ENCODE data around the gene RPL12.

RPL12 gene

GRCh38 chr9:127450830-127451607 lies at the start of gene RPL12, which contains the start of gene LRSAM1:
Gene RPL12 (minus strand): TSS chr9:127451406. CDS start chr9:127451317, 89 bp downstream.
Gene LRSAM1 (plus strand): TSS chr9:127451510. CDS start chr9:127454528, 3,018 bp downstream.
- peak; percentile 92 for DNase-seq

GRCh38 chr9:127500862-127501261 lies 49.7 kb upstream of the RPL12 start:
- no peak for DNase-seq

DNA sequence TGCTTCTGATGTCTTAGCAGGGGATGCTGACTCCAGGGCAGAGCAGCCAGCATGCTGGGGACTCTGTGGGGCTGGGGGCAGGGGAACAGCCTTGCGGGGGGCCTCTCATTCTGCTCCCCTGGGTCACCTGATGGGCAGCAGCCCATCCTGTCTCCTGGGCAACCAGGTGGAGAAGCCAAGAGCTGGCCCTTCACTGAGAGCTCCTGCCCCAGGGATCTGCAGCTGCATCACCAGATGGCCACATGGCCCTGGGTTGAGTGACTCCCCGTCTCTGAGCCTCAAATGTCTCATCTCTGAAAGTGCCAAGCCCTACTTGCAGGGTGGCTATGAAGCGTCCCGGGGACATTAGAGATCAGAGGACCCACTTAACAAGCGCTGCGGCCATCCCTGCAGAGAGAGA lies 49.2 kb upstream of the RPL12 start:
- no peak for DNase-seq

DNA sequence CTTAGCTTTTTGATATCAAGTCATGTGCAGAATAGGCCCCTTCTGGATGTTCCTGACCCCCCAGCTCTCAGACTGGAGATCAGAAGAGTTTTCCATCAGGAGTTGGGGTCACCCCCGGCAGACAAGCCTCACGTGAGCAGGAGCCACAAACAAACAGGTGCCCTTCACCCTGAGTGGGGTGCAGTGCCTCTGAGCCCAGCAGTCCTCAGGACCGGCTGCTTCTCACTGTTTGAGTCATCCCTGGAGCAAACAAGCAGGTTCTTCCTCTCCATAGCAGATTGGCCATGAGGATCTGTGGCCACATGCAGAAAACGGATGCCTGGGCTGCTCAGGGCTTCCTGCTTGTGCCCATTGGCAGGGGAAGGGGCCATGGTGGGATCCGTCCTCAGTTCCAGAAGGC lies 47.1 kb upstream of the RPL12 start:
- DNase-seq, result no peak

DNA sequence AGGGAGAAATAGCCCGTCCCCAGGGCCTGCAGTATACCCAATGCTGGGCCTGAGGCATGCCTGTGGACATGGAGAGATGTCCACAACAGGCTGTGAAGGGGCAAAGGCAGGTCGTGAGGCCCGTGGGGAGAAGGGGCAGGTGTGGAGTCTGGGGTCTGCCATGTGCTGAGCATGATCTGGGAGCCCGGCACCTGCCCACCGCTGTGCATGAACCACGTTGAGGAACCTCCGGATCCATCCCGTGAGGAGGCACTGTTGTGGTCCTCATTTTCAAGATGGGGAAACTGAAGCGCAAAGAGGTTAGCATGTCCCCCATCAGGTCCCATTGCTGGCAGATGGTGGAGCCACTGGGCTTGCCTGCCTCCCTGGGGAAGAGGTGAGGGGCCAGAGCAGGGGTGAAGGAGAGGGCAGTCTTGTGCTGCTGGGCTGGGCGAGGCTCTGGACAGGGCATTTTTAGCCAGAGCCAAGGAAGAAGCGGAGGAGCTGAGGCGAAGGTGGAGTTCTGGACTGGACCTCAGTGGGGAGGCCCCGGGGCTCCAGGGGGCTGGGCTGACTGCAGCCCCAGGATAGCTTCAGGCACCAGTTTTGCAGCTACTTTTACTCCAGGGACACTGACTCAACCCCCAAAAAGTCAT lies 46.6 kb upstream of the RPL12 start:
- DNase-seq, result no peak

- no peak for DNase-seq
Measured at GRCh38 chr9:127496974-127497373, 45.8 kb upstream of the RPL12 start.

DNA sequence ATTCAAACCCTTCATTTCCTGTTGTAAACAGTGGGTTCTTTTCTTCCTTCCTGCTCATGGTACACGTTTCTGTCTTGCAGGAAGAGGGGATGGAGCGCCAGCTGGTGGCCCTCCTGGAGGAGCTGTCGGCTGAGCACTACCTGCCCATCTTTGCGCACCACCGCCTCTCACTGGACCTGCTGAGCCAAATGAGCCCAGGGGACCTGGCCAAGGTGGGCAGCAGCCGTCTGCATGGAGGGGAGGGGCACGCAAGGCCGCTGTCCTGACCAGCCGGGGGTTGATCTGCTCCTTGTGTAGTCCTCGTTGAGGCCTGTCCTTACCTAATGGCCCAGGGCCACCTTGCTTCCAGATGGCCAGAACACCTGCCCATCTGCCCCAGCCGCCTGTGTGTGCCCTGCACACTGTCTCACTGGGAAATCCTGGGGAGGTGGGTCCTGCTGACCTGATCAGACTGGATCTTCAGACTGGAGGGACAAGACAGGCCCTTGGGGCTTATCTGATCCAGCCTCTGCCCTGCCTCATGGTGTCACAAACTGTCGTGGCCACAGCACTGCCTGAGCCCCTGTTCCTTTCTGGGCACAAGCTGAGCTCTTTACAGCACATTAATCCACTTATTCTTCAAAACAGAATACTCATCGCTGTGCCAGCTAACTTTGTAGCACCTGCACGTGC lies 44.8 kb upstream of the RPL12 start:
- DNase-seq, result no peak

DNA sequence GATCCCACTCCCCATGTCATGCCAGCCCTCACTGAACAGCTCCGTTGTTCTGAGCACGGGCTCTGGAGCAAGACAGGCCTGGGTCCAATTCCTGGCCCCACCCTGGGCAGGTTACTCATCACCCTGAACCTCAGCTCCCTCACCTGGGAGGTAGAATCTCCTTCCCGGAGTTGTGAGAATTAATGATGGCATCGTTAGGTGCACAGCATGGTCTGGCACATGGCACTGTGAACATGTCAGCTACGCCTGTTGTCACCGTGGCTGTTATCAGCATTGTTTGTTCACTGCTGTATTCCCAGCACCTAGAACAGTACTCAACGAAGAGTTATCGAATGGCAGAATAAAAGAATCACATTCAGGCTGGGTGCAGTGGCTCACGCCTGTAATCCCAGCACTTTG lies 43.1 kb upstream of the RPL12 start:
- DNase-seq, result no peak

DNA sequence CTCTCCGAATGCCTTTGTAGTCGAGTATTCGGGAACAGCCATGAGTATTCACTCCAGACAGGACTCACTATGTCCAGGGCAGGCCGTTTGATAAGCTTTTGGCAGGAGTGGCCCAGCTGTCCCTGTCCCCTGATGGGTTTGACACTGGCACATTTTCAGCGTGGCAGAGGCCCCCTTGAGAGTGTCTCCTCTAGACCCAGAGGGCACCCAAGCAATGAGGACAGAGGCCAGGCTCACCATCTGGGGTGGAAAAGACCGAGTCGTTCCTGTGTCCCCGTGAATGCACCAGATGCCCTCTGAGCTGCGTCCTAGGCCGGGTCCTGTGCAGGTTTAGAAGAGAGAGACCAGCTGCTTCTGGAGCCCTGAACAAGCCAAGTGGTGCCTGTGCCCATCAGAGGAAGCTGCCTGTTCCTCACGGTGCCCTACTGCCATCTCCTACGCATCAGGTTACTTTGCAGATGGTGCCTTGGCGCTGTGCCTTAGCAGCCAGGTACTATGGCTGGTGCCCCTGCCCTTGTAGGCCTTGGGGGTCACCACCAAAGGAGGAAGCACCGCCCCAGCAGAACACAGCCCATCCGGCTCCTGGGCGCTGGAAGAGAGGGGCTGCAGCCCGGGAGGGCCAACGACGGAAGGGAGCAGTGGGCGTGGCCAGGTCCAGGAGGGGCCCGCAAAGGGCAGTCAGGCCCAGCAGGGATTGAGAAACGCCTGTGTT lies 42.5 kb upstream of the RPL12 start:
- DNase-seq, result no peak

GRCh38 chr9:127492616-127493015 lies 41.4 kb upstream of the RPL12 start:
- DNase-seq, result no peak

DNA sequence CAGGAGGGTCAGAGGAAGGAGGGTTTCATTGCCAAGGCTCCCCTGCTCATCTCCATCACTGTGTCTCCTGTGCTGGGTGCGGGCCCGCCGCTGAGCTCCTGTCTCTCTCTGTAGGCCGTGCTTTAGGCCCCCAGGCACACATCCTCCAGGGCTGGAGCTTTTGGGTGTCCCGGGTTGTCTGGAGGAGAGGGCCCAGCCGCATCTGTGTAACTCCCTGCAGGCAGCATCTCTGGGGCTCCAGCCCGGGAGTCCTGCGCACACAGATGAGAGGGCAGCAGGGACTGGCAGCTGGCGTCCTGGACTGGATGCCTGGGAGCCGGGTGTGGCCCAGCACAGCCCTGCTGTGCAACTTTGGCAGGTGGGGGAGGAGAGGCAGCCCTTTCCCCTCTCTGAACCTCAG lies 40.3 kb upstream of the RPL12 start:
- DNase-seq, result no peak

- DNase-seq, result no peak
Measured at GRCh38 chr9:127490535-127491230, 39.5 kb upstream of the RPL12 start.

GRCh38 chr9:127489471-127490115 lies 38.4 kb upstream of the RPL12 start:
- DNase-seq, result no peak

DNA sequence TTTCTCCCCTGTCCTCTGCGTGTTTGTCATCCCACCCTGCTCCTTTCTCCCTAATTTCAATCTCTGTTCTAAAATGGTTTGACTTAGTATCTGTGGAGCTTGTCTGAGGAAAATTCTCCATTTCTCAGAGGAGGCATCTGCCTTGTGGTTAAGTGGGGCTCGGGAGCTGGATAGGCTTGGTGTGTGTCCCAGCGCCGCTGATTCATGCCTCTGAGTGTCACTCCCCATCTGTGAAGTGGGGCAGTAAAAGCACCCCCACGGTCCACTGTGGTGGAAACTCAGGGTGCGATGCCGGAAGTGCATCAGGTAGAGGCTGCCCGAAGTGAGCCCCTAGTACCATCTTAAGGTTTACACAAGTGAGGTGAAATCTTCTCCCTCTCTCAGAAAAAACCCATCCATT lies 37.7 kb upstream of the RPL12 start:
- DNase-seq, result no peak

DNA sequence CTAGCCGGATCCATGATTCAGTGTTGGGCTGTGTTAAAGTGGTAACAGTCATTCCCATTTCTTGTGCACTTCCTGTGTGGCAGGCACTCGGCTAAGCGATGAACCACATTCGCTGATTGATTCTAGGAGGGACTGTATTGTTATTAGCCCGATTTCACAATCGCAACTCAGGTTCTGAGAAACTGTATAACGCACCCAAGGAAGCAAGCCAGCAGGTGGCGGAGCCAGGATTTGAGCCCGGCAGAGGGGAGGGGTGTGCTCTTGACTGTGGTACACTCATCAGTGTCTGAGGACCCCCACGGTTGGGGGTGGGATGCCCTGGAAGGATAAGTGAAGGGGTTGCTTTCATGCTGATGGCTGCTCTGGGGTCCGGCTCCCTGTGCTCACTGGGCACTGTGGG lies 34.8 kb upstream of the RPL12 start:
- no peak for DNase-seq

DNA sequence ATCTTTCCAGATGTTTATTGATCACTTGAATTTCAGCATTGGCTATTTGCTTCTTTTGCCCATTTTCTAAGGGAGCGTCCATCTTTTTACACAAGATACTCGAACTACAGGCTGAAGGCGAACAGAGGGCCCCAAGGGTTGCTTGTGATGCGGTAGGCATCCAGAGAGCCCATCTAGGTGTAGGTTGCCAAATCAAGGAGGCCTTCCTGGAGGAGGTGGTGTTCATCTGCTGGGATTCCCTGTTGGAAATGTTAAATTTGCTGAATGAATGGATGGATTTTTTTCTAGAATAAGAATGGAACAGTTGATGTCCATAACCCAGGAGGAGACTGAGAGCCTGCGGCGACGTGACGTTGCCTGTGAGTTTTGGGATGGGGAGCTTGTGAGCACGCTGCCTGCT lies 31.5 kb upstream of the RPL12 start:
- no peak for DNase-seq

GRCh38 chr9:127479507-127480081 lies 28.4 kb upstream of the RPL12 start:
- no peak for DNase-seq

DNA sequence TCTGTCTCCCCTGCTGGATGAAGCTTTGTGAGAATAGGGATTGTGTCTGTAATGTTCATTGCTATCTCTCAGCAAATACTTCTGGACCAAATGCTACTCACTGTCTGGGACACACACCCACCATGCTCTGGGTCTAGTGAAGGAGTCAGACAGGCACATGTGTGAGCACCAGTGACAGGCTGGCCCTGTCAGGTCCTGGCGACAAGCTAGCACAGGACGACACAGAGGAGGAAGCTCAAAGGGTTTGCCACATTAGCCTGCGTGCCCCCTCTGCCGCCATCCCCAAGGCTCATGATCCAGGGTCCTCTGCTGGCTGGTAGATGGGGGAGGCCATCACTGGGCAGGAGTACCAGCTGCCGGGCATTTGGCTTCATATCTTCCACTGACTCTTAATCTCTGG lies 23.4 kb upstream of the RPL12 start:
- no peak for DNase-seq

- DNase-seq, result no peak
Measured at GRCh38 chr9:127473932-127474331, 22.7 kb upstream of the RPL12 start.

GRCh38 chr9:127473501-127473900 lies 22.3 kb upstream of the RPL12 start:
- DNase-seq, result no peak

DNA sequence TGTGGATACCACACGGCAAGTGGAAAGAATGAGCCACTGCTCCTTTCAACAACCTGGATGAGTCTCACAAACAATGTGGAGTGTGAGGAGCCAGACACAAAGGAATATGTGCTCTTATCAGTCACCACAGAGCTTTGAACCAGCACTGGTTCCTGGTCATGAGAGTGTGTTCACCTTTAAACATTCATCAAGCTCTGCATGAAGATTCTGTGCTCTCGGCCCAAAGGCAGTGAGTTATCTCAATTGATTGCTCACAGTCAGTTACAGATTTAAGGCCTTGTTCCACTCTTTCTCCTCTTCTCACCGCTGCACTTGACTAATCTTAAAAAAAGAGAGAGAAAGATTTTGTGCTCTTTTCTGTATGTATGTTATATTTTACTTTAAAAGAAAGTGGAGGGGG lies 19.5 kb upstream of the RPL12 start:
- DNase-seq, result no peak

DNA sequence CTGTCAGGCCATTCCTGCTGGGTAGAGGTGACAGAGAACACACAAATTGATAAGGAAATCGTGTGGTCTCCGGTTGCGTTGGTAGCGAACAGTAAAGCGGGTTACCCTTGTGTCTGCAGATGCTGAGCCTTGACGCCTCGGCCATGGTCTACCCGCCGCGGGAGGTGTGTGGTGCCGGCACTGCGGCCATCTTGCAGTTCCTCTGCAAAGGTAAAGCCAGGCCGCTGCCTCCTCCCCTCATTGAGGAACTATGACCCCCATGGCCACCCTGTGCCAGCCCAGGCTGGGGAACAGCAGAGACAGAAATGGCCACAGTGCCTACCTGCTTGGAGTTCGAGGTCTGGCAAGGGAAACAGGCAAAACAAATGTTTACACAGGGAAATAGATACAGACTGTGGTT lies 16.4 kb upstream of the RPL12 start:
- no peak for DNase-seq
